GM04504 (cell line): ENCODE results near the gene METTL13.
"Not testable (repeated sequence)": the region's sequence is repeated elsewhere in the genome, so short reads cannot be mapped to it uniquely, and the experiment has no call there.

Source experiments
- DNase-seq: peaks from one replicate; pipeline ENCODE4 v3.0.0-alpha.2; 2012; ENCODE audit warnings: low read depth

The METTL13 gene

GRCh38 chr1:171769171-171769570 is 12.3 kb upstream of the METTL13 start:
- DNase-seq, result no peak

GRCh38 chr1:171769754-171770153 is 11.7 kb upstream of the METTL13 start:
- DNase-seq, result no peak

- no peak for DNase-seq
These were observed 9.1 kb upstream of the METTL13 start for GRCh38 chr1:171772312-171772711.

- no peak for DNase-seq
These were observed 781 bp upstream of the METTL13 start for GRCh38 chr1:171780583-171781175.

GRCh38 chr1:171783816-171784530 is 2.5 kb downstream of the METTL13 start:
- DNase-seq, result no peak

GRCh38 chr1:171784784-171785183 is 3.3 kb downstream of the METTL13 start:
- no peak for DNase-seq

GRCh38 chr1:171785766-171786165 is 4.3 kb downstream of the METTL13 start:
- no peak for DNase-seq

GRCh38 chr1:171786534-171786933 is 5.1 kb downstream of the METTL13 start:
- DNase-seq, result no peak

- no peak for DNase-seq
These were observed 6.4 kb downstream of the METTL13 start for GRCh38 chr1:171787686-171788480.

- peak; percentile 77 for DNase-seq
These were observed 7.2 kb downstream of the METTL13 start for GRCh38 chr1:171788696-171789095.

- no peak for DNase-seq
These were observed 8.9 kb downstream of the METTL13 start for GRCh38 chr1:171790318-171790717.

- no peak for DNase-seq
These were observed 11.4 kb downstream of the METTL13 start for GRCh38 chr1:171792656-171793369.

- DNase-seq, result no peak
These were observed 12.2 kb downstream of the METTL13 start for GRCh38 chr1:171793636-171794035.

- DNase-seq, result no peak
These were observed 12.6 kb downstream of the METTL13 start for GRCh38 chr1:171794085-171794484.

- DNase-seq, result no peak
These were observed 15.1 kb downstream of the METTL13 start for GRCh38 chr1:171796592-171796991.

- DNase-seq, result no peak
These were observed 16.9 kb downstream of the METTL13 start for GRCh38 chr1:171798311-171798710.

- DNase-seq, result no peak
These were observed 17.3 kb downstream of the METTL13 start for GRCh38 chr1:171798765-171799164.

- DNase-seq, result no peak
These were observed 17.7 kb downstream of the METTL13 start for GRCh38 chr1:171799166-171799565.

- DNase-seq, result not testable (repeated sequence)
These were observed 18.2 kb downstream of the METTL13 start for GRCh38 chr1:171799698-171800097.

- no peak for DNase-seq
These were observed 18.9 kb downstream of the METTL13 start for GRCh38 chr1:171800342-171800741.

GRCh38 chr1:171800851-171801250 is 19.4 kb downstream of the METTL13 start:
- DNase-seq, result no peak

- no peak for DNase-seq
These were observed 20.0 kb downstream of the METTL13 start for GRCh38 chr1:171801487-171801891.
